HL-60 (cell line): Measurements from ENCODE around the gene RPL22L1.

Experiments
- CTCF ChIP-seq: IDR thresholded peaks from one replicate; pipeline ENCODE4 v1.5.1; 2011; ENCODE audit warnings: low read length, control low read depth, inconsistent platforms; ENCODE audit not compliant: insufficient read depth
- GABPA ChIP-seq: IDR thresholded peaks from 2 replicates; pipeline ENCODE4 v1.6.1; 2012; ENCODE audit warnings: low read depth
- POLR2AphosphoS5 ChIP-seq: IDR thresholded peaks from 2 replicates; pipeline ENCODE4 v1.6.1; 2012; ENCODE audit warnings: low read depth
- REST ChIP-seq: IDR thresholded peaks from 2 replicates; pipeline ENCODE4 v1.6.1; 2012; ENCODE audit warnings: low read depth; ENCODE audit not compliant: insufficient replicate concordance
- SPI1 ChIP-seq: IDR thresholded peaks from 2 replicates; pipeline ENCODE4 v1.6.1; 2012; ENCODE audit warnings: low read depth, mild to moderate bottlenecking, borderline replicate concordance

GRCh38 chr3:170893895-170894294, 23.9 kb upstream of the RPL22L1 start:
- TF ChIP-seq CTCF (no peak), POLR2AphosphoS5 (no peak), SPI1 (no peak), GABPA (no peak), REST (no peak)
